Right lobe of liver (tissue), 6 donors: ENCODE results near the gene IQSEC3. TPM values are rescaled to one million over a fixed set of nuclear protein-coding genes. Genes with fewer than 3 reads are reported as not detected.
"Not testable (repeated sequence)": the region's sequence is repeated elsewhere in the genome, so short reads cannot be mapped to it uniquely, and the experiment has no call there.

Experiments
- ATAC-seq, 4 donors: fragments of 200-7000 bp; cut with Tn5 transposase; one replicate each; pipeline ENCODE4 v1.9.1; 2020; ENCODE audit warnings: mild to moderate bottlenecking in 4 of 4, moderate library complexity in 4 of 4
- DNase-seq, 3 donors: peaks; one replicate each; pipeline ENCODE4 v3.0.0-alpha.2; 2020
- H3K27ac ChIP-seq, 3 donors: fragments of 200-600 bp; one replicate each; pipeline ENCODE4 v1.8.0; 2022
- H3K27me3 ChIP-seq, 2 donors: fragments of 200-600 bp; one replicate each; pipeline ENCODE4 v1.8.0; 2022
- H3K36me3 ChIP-seq, 4 donors: fragments of 200-600 bp; sonication (generic) in 1 of 4; one replicate each; pipeline versions ENCODE4 v1.5.1 to v1.8.0; 2017 to 2022; ENCODE audit warnings: control low read depth in 1 of 4
- H3K4me1 ChIP-seq, 4 donors: fragments of 200-600 bp; sonication (generic) in 1 of 4; one replicate each; pipeline versions ENCODE4 v1.5.1 to v1.8.0; 2017 to 2022; ENCODE audit warnings: control low read depth in 1 of 4
- H3K4me3 ChIP-seq, 3 donors: fragments of 200-600 bp; one replicate each; pipeline ENCODE4 v1.8.0; 2022
- H3K9me3 ChIP-seq, 4 donors: fragments of 200-600 bp; sonication (generic) in 1 of 4; one replicate each; pipeline versions ENCODE4 v1.5.1 to v1.8.0; 2017 to 2022; ENCODE audit warnings: control low read depth in 1 of 4
- CTCF ChIP-seq, 4 donors: fragments of 200-600 bp in 3 of 4; fragments of 450-650 bp in 1 of 4; IDR thresholded peaks; one replicate each; pipeline versions ENCODE4 v1.5.1 to v1.8.0; 2016 to 2022; ENCODE audit warnings: antibody characterized with exemption in 4 of 4, mild to moderate bottlenecking in 2 of 4
- POLR2A ChIP-seq: fragments of 450-650 bp; IDR thresholded peaks from one replicate; pipeline ENCODE4 v1.6.1; 2017; ENCODE audit warnings: antibody characterized with exemption, mild to moderate bottlenecking
- WGBS: methylation state at CpG from one replicate; pipeline ENCODE4 v1.1.6; 2018; ENCODE audit warnings: low coverage, low lambda C conversion rate; ENCODE audit not compliant: insufficient coverage; ENCODE audit errors: missing lambda C conversion rate; 5-methylcytosine and 5-hydroxymethylcytosine counted together
- intact Hi-C, 2 donors: fragments of 100-400 bp; cut with DNase I; formaldehyde crosslinking; loops; one replicate each; pipeline versions ENCODE4 v1.11.2 to v1.14.1; 2022
- total RNA-seq, 6 experiments: library from RNA; depleted of rRNA in 2 of 6; stranded (reverse); fragments of >200 nt in 2 of 6; fragmentation: NEBNext Ultra II Directional in 3 of 6; extraction: Animal tissue kit (Norgen Biotek cat#: 25700) in 3 of 6; gene quantifications; one replicate each; pipeline versions ENCODE4 v1.1.0 to v1.2.4, GENCODE V29; 2016 to 2023
- donor health status: DM: no; HTN: yes; CAD: no.
- donor health status: DM: no; HTN: no; CAD: no.
- donor health status: DM: no; HTN: no; CAD: no.
- donor health status: DM: no; HTN: yes; CAD: no.
- donor health status: DM: no; HTN: yes; CAD: no.

The IQSEC3 gene
- total RNA-seq, 6 experiments from 2014 or later: 0.05 to 0.64 (median 0.15) TPM; not detected in 1

GRCh38 chr12:182381-182892 is 115.9 kb downstream of the IQSEC3 start:
- H3K9me3 ChIP-seq: no peaks in the 10 kb centered on the region
- WGBS: 50% methylated on average over 1 of the region's 10 CpGs
- H3K4me1 ChIP-seq: peaks cover 0 to 12% (median 0%) of the 10 kb centered on the region in 4 donors
- H3K27ac ChIP-seq: no peak overlapping the region
- no peak for ATAC-seq
- no peak for TF ChIP-seq CTCF (IDR thresholded peaks at IDR 0.05)
- TF ChIP-seq POLR2A: no peak
- H3K27me3 ChIP-seq: no peaks in the 10 kb centered on the region
- intact Hi-C loops: no loop called here
- H3K4me3 ChIP-seq: no peak overlapping the region
- H3K36me3 ChIP-seq: no peaks in the 10 kb centered on the region
- no peak for DNase-seq

DNA sequence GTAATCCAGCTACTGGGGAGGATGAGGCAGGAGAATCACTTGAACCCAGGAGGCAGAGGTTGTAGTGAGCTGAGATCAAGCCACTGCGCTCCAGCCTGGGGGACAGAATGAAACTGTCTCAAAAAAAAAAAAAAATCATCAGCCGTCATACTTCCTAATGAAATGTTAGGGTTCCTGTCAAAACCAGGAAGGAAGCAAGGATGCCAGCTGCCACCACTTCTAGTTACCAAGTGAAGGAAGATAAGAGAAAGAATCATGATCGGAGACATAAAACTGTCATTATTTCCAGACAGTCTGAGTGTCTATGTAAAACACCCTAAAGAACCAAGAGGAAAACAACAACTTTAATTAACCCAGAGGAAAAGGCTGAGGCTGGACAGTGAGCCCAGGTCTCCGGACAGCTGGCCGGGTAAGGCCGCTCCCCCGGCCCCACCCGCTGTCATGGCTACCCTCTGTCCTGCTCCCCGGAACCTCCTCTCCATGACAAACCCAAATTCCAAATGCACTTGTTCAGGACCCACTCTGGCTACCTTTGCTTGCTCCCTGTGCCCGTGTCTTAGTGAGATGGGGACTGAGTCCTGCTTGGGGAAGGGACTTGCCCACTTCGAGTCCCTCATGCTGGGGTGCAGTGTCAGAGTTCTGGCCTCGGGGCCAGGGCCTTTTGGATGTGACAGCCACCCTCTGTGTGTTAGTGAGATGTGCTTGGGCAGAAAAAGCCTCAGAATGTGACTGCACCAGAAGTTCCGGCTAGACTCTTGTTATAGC is 118.4 kb downstream of the IQSEC3 start:
- intact Hi-C loops: no loop called here
- TF ChIP-seq POLR2A (no peak), CTCF (IDR thresholded peaks at IDR 0.05) (no peak)
- H3K27ac ChIP-seq: no peak overlapping the region
- WGBS: 67% methylated on average over 9 of the region's 13 CpGs
- DNase-seq (peak in 1 of 3 donors; percentile 10), ATAC-seq (no peak)
- H3K4me1 ChIP-seq: peaks cover 0 to 14% (median 3%) of the 10 kb centered on the region in 4 donors
- H3K4me3 ChIP-seq: no peak overlapping the region
- no peaks in the 10 kb centered on the region for H3K9me3 ChIP-seq
- H3K36me3 ChIP-seq: no peaks in the 10 kb centered on the region
- H3K27me3 ChIP-seq: no peaks in the 10 kb centered on the region

DNA sequence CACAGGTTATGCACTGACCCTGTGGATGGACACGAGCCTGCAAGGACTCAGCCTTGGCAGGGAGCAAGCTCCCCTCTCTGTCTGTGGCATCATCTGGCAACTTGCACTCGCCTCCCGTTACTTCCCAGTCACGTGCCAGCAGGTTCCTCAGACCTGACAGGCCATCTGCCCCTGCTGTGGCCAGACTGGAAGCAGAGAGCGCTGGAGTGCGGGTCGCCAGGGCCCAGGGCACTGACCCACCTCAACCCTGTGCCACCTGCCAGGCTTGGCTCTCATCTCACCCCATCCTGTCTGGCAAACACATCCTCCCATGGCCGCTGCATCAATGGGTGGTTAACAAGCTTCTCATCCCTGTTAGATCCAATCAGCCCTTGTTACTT is 119.0 kb downstream of the IQSEC3 start:
- Histone ChIP-seq H3K4me3 (no peak overlapping the region), H3K9me3 (no peaks in the 10 kb centered on the region), H3K27ac (no peak overlapping the region), H3K4me1 (peaks cover 0 to 14% (median 3%) of the 10 kb centered on the region in 4 donors), H3K27me3 (no peaks in the 10 kb centered on the region), H3K36me3 (no peaks in the 10 kb centered on the region)
- peak; percentile 13 to 64 (median 56) for DNase-seq
- WGBS: 33% methylated on average over 2 of the region's 8 CpGs
- no peak for ATAC-seq
- TF ChIP-seq POLR2A (no peak), CTCF (IDR thresholded peaks at IDR 0.05) (no peak)
- intact Hi-C loops: no loop called here

- no peak overlapping the region for H3K27ac ChIP-seq
- WGBS: 60% methylated on average over 3 of the region's 11 CpGs
- no peak overlapping the region for H3K4me3 ChIP-seq
- no peaks in the 10 kb centered on the region for H3K27me3 ChIP-seq
- H3K36me3 ChIP-seq: no peaks in the 10 kb centered on the region
- no peak for TF ChIP-seq POLR2A
- no peak for TF ChIP-seq CTCF (IDR thresholded peaks at IDR 0.05)
- H3K4me1 ChIP-seq: peaks cover 0 to 9% (median 3%) of the 10 kb centered on the region in 4 donors
- ATAC-seq (no peak), DNase-seq (no peak)
- intact Hi-C loops: no loop called here
- H3K9me3 ChIP-seq: no peaks in the 10 kb centered on the region
Measured at GRCh38 chr12:186006-186625, 119.5 kb downstream of the IQSEC3 start.

DNA sequence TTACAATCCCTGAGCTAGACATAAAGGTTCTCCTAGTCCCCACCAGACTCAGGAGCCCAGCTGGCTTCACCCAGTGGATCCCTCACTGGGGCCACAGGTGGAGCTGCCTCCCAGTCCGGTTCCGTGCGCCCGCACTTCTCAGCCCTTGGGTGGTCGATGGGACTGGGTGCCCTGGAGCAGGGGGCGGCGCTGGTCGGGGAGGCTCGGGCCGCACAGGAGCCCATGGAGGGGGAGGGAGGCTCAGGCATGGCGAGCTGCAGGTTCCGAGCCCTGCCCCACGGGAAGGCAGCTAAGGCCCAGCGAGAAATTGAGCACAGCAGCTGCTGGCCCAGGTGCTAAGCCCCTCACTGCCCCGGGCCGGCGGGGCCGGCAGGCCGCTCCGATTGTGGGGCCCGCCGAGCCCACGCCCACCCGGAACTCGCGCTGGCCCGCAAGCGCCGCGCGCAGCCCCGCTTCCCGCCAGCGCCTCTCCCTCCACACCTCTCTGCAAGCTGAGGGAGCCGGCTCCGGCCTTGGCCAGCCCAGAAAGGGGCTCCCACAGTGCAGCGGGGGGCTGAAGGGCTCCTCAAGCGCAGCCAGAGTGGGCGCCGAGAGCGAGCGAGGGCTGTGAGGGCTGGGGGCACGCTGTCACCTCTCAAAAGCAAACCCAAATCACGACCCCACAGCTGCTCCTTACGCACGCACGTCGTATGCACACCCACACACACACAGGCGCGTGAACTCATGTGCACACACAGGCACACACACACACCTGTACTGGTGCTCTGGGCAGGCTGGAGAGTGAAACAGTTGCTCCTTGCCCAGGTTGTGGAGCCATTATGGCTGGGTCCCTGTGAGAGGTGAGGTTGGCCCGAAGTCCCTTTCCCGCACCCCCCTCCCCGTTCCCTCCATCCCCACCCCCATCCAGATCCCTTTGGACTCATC is 121.7 kb downstream of the IQSEC3 start:
- WGBS: 13% methylated on average over 10 of the region's 53 CpGs
- H3K27ac ChIP-seq, H3K27me3 ChIP-seq, H3K4me1 ChIP-seq, H3K9me3 ChIP-seq, intact Hi-C loops: not testable (repeated sequence)
- peak in 1 of 3 donors; percentile 17 for DNase-seq
- peak in 3 of 4 donors; percentile 2 to 18 (median 4) for ATAC-seq
- Histone ChIP-seq H3K36me3 (peaks cover 0 to 16% (median 1%) of the 10 kb centered on the region in 4 donors), H3K4me3 (peak overlapping the region; percentile 25 to 41 (median 38))
